Stimulated activated CD8-positive, alpha-beta memory T cell treated with anti-CD3 and anti-CD28 coated beads, Interleukin-12 subunit alpha, Interleukin-12 subunit beta, amount 100 ng/mL, for 24 hours (primary cell): ENCODE data around the gene BAG1.

Experiments used
- DNase-seq: peaks from one replicate; pipeline ENCODE4 v3.0.0-alpha.2; 2020; ENCODE audit errors: extremely low read depth

Gene BAG1

DNA sequence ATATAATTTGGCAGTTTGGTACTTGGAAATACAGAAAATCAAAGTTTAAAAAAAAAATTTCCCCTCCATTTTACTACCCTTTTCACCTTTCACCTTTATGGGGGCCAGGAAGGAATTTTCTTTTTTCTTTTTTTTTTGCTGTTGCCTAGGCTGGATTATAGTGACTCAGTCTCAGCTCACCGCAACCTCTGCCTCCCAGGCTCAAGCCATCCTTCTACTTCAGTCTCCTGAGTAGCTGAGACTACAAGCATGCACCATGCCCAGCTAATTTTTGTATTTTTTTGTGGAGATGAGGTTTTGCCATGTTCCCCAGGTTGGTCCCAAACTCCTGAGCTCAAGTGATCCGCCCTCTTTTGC is 9.4 kb upstream of the BAG1 start:
- no peak for DNase-seq

- DNase-seq = no peak
Observed at GRCh38 chr9:33273266-33273971, 8.9 kb upstream of the BAG1 start.

GRCh38 chr9:33272061-33272460 is 7.6 kb upstream of the BAG1 start:
- DNase-seq = no peak

GRCh38 chr9:33270146-33270545 is 5.6 kb upstream of the BAG1 start:
- DNase-seq = no peak

GRCh38 chr9:33267151-33267767 is 2.8 kb upstream of the BAG1 start:
- DNase-seq = no peak

DNA sequence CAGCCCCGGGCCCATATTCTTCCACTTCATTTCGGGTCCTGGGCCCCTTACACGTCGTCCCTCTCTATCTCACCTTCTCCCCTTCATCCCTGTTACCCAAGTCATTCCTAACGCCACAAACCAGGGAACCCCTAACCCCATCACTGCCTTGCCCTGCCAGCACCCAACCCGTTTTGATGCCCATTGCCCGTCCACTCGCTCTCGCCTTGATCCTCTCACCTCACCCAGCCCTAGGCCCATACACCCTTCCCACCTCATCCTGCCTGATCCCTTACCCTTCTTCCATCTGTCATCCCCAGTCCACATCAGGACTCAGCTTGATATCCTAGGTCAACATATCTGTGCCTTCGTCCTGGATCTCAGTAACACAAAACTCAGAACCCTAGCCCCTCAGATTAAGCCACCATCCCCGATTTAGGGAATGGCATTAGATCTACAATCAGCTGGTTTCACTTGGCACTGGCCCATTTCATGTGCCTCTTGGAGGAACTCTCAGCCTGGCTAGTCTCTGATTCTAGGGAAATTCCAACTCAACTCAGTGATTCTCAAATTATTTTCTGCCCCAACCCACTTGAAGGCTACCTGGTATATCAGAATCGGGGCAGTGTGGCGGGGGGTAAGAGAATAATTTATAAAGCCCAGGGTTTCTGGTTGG is 830 bp upstream of the BAG1 start:
- DNase-seq = no peak

DNA sequence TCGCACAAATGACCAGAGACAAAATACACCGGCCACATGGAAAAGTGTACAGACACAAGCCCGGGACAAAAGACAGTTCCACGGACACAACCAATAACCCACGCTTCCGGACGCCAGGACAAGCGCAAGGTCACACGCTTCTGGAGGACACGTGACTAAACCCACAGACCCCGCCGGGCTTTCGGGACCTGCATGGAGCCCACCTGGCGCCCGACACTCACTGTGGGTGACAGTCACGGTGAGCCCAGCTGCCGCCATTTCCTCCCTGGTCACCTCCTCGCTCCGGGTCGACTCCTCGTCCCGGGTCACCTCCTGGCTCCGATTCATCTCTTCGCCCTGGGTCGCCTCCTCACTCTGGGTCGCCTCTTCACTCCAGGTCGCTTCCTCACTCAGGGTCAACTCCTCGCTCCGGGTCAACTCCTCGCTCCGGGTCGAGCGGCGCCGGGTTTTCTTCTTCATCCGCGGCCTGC is 470 bp downstream of the BAG1 start:
- no peak for DNase-seq

GRCh38 chr9:33263131-33264002 is 1.1 kb downstream of the BAG1 start:
- no peak for DNase-seq

GRCh38 chr9:33260372-33260771 is 4.1 kb downstream of the BAG1 start:
- no peak for DNase-seq

DNA sequence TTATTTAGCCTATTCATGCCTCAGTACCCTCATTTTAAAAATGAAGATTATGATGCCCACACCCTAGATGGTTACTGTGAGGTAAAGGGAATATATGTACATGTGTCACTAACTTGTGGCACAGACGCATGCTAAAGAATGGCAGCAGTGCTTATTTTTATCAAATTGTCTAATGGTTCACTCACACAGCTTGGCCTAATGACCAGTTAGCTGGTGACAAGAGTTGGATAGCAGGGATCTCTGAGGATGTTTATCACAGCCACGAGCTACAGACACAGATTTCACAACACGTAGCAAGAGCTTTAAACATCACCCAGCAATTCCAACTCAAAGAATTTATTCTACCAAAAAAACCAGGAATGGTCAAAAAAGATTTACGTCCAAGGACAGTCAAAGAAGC is 7.2 kb downstream of the BAG1 start:
- no peak for DNase-seq

GRCh38 chr9:33256236-33256635 is 8.3 kb downstream of the BAG1 start:
- no peak for DNase-seq

DNA sequence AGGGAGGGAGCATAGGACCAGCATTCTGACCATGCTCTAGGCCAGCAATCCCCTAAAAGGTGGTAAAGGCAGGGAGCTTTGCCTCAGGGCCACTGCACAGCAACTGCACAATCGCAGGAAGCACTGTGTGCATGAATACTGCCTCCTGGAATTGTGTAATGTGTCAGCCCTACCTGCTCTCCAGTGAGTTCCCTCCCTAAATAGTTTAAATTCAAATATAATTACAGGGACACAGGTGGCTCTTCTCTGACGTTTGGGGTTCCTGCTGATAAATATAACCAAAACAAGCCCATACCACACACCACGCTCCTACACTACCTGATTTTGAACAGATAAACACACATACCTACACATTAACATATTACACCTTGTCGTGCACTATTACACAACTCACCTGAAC is 9.0 kb downstream of the BAG1 start:
- no peak for DNase-seq

- DNase-seq = no peak
Observed at GRCh38 chr9:33255014-33255413, 9.5 kb downstream of the BAG1 start.

GRCh38 chr9:33254211-33254610 is 10.3 kb downstream of the BAG1 start:
- no peak for DNase-seq

DNA sequence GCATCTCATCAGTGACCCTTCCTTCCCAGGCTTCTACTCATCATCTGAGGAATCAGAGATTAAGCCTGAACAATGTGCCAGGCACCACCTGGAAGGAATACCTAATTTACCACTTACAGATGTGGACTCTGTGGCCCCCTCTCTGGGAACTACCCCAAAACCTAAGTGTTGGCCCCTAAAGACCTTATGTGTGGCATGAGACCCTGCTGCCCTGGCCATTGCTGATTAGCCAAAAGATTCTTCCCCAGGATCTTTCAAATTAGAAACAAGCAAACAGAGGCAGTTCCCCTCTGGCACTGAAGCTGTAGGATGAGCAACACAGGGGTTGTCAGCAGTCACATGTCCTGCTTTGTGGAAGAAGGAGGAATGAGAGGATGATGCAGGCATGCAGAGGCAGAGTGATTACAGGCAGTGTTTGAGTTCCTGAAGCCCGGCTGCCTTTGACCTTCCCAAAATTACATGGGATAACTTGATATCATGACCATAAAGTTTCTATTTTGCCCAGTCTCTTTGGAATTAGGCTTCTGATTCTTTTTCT is 14.0 kb downstream of the BAG1 start:
- no peak for DNase-seq

DNA sequence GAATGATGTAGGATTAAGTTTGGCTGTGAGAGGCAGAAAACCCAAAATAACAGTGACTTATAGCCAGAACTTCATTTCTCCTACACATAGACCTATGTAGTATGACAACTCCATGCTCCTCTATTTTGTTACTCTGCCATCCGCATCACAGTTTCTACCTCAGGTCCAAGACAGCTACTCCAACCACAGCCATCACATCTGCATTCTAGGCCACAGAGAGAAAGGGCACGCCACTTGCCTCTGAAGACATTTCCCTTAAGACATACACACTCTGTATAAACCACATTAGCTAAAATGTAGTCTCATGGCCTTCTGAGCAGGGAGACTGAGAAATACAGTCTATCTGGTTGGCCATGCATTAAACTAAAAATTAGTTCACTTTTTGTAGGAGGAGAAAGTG is 14.5 kb downstream of the BAG1 start:
- no peak for DNase-seq

DNA sequence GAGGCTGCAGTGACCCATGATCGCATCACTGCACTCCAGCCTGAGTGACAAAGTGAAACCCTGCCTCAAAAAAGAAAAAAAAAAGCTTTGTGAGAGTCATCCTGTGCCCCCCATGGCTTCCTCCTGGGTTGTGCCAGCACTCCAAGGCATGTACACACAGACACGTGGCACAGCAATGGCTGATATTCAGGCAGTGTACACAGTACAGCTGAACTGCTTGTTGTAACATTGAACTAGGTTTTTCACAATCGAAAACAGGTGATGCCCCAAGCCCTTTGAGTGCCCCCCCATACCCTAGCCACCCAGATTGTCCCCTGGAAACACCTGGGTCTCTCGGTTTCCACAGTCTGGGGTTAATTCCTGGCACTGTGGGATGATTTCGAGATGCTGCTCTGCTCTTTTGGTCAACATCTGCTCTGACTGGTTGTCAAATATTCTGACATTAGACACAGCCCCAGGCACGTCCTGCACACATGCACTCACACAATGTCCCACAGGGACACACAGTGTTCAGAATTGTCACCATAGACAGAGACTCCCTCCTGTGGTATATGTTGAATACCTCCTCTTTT is 15.3 kb downstream of the BAG1 start:
- DNase-seq = no peak

DNA sequence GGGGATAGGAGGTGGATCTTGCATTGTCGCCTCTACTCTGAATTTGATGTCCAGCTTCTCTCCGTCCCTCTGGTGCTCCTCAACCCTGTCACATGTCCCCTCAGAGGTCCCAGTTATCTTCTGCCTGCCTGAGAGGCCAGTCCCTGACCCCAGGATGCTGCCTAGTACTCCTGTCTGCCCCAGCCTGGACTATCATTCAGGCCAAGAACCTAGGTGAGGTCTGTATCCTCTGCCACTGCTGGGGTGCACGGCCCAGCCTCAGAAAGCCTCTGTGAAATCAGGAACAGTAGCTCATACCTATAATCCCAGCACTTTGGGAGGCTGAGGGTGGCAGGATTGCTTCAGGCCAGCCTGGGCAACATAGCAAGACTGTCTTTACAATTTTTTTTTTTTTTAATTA is 15.9 kb downstream of the BAG1 start:
- no peak for DNase-seq

DNA sequence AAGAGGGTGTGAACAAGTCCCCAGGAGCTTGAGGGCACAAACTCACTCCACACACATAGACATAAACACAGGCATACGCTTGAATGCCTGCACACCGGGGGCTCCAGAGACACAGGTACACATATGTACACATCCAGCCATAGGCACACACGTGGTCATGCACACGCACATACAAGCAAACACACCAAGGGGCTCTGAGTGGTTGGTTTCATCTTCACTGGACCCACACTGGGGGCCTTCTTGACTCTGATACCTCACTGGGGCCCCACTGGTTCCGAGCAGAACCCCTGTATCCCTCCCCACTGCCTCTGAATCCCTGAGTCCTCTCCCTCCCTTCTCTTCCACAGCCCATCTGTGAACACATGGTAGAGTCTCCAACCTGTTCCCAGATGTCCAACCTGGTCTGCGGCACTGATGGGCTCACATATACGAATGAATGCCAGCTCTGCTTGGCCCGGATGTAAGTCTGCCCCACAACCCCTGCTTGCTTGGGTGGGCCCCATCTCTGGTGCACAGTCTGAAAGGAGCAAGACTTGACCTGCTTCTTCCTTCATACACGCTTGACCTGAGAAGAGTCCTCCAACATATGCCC is 18.1 kb downstream of the BAG1 start:
- no peak for DNase-seq

DNA sequence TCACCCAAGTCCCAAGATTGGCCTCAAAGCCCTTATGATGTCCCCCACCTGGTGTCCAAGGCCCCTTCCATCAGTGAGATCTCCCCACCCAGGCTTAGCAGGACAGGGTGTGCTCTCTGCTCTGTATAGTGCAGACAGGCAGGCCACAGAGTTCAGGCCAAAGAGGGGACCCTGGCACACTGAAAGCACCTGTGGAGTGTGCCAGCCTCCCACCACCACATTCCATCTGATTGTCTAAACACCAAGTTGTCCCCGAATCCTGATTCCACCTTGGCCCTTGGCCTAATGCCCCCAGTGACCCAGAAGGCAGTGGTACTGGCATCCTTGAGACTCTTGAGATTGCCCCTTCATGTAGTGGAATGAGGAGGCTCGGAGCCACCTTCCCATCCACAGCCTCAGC is 19.2 kb downstream of the BAG1 start:
- no peak for DNase-seq

GRCh38 chr9:33244137-33244784 is 20.2 kb downstream of the BAG1 start:
- DNase-seq = no peak
